ENCODE measurements around the gene CD1C. TPM values are rescaled to one million over a fixed set of nuclear protein-coding genes. Genes with fewer than 3 reads are reported as not detected.

Gene CD1C
- not detected in 2 replicates for total RNA-seq (2022)
- Bru-seq, nascent RNA = not detected
- not detected for BruChase-seq, experiment 1, labeled RNA remaining after a 6-hour chase
- BruChase-seq, experiment 2, labeled RNA remaining after a 2-hour chase = not detected
- long read RNA-seq = 0 reads

GRCh38 chr1:158289811-158290210 is at the start of gene CD1C:
Gene CD1C (plus strand): TSS chr1:158289923. CDS start chr1:158290065, 142 bp downstream.
- BruUV-seq (replicated peaks) = no TSS peak

GRCh38 chr1:158246650-158247049 is 43.1 kb upstream of the CD1C start:
- CTCF ChIA-PET = no interaction called here
- DNase-seq = no peak
- no peaks in the 10 kb centered on the region for H3K4me1 Mint-ChIP-seq (ENCODE audit: low read depth, unreplicated experiment)
- BruUV-seq (replicated peaks) = no TSS peak
- peaks cover 2% of the 10 kb centered on the region for H3K9me3 Mint-ChIP-seq (ENCODE audit: low read depth, unreplicated experiment)
- no peak overlapping the region for H3K4me3 Mint-ChIP-seq (ENCODE audit: low read depth, unreplicated experiment)
- H3K36me3 Mint-ChIP-seq (ENCODE audit: insufficient read depth, unreplicated experiment) = no peaks in the 10 kb centered on the region
- H3K27ac Mint-ChIP-seq (ENCODE audit: unreplicated experiment) = no peak overlapping the region
- intact Hi-C loops (cut with micrococcal nuclease; ENCODE audit: unreplicated experiment) = loop anchor here (1.0 to 10.0 kb wide), 4 partner anchors 78 to 826 kb away; no protein-coding TSS in a partner anchor
- TF ChIP-seq, protein P1, sequence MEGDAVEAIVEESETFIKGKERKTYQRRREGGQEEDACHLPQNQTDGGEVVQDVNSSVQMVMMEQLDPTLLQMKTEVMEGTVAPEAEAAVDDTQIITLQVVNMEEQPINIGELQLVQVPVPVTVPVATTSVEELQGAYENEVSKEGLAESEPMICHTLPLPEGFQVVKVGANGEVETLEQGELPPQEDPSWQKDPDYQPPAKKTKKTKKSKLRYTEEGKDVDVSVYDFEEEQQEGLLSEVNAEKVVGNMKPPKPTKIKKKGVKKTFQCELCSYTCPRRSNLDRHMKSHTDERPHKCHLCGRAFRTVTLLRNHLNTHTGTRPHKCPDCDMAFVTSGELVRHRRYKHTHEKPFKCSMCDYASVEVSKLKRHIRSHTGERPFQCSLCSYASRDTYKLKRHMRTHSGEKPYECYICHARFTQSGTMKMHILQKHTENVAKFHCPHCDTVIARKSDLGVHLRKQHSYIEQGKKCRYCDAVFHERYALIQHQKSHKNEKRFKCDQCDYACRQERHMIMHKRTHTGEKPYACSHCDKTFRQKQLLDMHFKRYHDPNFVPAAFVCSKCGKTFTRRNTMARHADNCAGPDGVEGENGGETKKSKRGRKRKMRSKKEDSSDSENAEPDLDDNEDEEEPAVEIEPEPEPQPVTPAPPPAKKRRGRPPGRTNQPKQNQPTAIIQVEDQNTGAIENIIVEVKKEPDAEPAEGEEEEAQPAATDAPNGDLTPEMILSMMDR (IDR thresholded peaks at IDR 0.05; ENCODE audit: unreplicated experiment) = no peak
- H3K27me3 Mint-ChIP-seq (ENCODE audit: unreplicated experiment) = peaks cover 42% of the 10 kb centered on the region

More at GRCh38 chr1:158289811-158290210, at the start of gene CD1C:
- Mint-ChIP-seq H3K4me1 (ENCODE audit: low read depth, unreplicated experiment) (peaks cover 8% of the 10 kb centered on the region), H3K27ac (ENCODE audit: unreplicated experiment) (no peak within 1 kb of the TSS), H3K4me3 (ENCODE audit: low read depth, unreplicated experiment) (no peak within 1 kb of the TSS), H3K9me3 (ENCODE audit: low read depth, unreplicated experiment) (no peaks in the 10 kb centered on the region), H3K36me3 (ENCODE audit: insufficient read depth, unreplicated experiment) (no peaks in the 10 kb centered on the region), H3K27me3 (ENCODE audit: unreplicated experiment) (no peaks in the 10 kb centered on the region)
- TF ChIP-seq, protein P1 (IDR thresholded peaks at IDR 0.05; ENCODE audit: unreplicated experiment) = no peak
- CTCF ChIA-PET = no interaction called here
- intact Hi-C loops (cut with micrococcal nuclease; ENCODE audit: unreplicated experiment) = loop anchor here (10.0 kb wide), 1 partner anchor 85 kb away; no protein-coding TSS in a partner anchor
- DNase-seq = no peak

DNA sequence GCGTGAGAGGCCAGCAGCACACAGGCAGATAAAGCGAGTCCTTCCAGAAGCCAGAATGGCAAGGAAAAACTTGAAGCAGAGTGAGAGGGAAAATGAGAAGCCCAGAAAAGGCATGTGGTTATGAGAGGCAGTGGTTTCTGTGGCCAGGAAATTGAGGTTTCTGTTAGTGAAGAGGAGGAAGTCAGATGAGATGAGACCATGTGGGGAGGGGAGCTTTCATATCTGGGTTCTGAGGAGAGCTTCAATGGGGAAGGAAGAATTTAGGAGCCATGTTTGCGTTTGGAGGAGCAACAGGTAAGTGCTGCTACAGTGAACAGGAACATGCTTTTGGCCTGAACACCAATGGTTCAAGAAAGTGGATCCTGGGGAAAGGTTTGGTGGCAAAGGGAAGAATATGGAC is 41.6 kb upstream of the CD1C start:
- Mint-ChIP-seq H3K27ac (ENCODE audit: unreplicated experiment) (no peak overlapping the region), H3K4me3 (ENCODE audit: low read depth, unreplicated experiment) (no peak overlapping the region), H3K27me3 (ENCODE audit: unreplicated experiment) (peaks cover 42% of the 10 kb centered on the region), H3K36me3 (ENCODE audit: insufficient read depth, unreplicated experiment) (no peaks in the 10 kb centered on the region), H3K4me1 (ENCODE audit: low read depth, unreplicated experiment) (no peaks in the 10 kb centered on the region), H3K9me3 (ENCODE audit: low read depth, unreplicated experiment) (peaks cover 2% of the 10 kb centered on the region)
- no peak for DNase-seq
- TF ChIP-seq, protein P1 (IDR thresholded peaks at IDR 0.05; ENCODE audit: unreplicated experiment) = no peak
- intact Hi-C loops (cut with micrococcal nuclease; ENCODE audit: unreplicated experiment) = loop anchor here (5.0 to 10.0 kb wide), 2 partner anchors 77 to 249 kb away; no protein-coding TSS in a partner anchor
- no TSS peak for BruUV-seq (replicated peaks)
- CTCF ChIA-PET = no interaction called here

DNA sequence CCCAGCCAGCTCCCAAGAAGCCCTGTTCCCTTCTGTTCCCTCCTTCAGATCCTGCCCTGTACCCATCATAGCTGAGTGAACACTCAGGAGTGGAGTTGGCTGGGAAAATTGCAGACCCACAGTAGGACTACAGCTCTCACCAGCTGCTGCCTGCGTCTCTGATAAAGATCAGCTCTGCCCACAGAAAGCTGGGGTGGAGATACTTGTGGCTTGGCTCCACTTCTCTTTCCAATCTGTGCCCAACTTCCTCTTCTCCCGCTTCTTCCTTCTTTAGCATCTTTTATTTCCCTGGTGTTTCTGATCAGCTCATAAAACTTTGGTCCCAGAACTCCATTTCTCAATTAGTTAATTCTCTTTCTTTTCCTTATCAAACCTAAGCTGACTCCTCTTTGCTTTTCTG is 41.0 kb upstream of the CD1C start:
- Mint-ChIP-seq H3K27me3 (ENCODE audit: unreplicated experiment) (peaks cover 42% of the 10 kb centered on the region), H3K9me3 (ENCODE audit: low read depth, unreplicated experiment) (peaks cover 2% of the 10 kb centered on the region), H3K4me1 (ENCODE audit: low read depth, unreplicated experiment) (no peaks in the 10 kb centered on the region), H3K27ac (ENCODE audit: unreplicated experiment) (no peak overlapping the region), H3K4me3 (ENCODE audit: low read depth, unreplicated experiment) (no peak overlapping the region), H3K36me3 (ENCODE audit: insufficient read depth, unreplicated experiment) (no peaks in the 10 kb centered on the region)
- CTCF ChIA-PET = no interaction called here
- DNase-seq = no peak
- TF ChIP-seq, protein P1 (IDR thresholded peaks at IDR 0.05; ENCODE audit: unreplicated experiment) = no peak
- intact Hi-C loops (cut with micrococcal nuclease; ENCODE audit: unreplicated experiment) = loop anchor here (5.0 to 10.0 kb wide), 2 partner anchors 76 to 249 kb away; no protein-coding TSS in a partner anchor
- BruUV-seq (replicated peaks) = no TSS peak
